Head of caudate nucleus (tissue), 42 donors: Measurements from ENCODE around the gene RNF125.

Experiments used
- DNase-seq, 42 donors: peaks; one replicate each; pipeline versions ENCODE4 v3.0.0 to v3.0.0-alpha.2; 2020 to 2021; ENCODE audit warnings: mixed read lengths in 7 of 42
- intact Hi-C: fragments of 100-400 bp; cut with DNase I; formaldehyde crosslinking; loops from one replicate; pipeline ENCODE4 v1.15.0; 2022

RNF125 gene

DNA sequence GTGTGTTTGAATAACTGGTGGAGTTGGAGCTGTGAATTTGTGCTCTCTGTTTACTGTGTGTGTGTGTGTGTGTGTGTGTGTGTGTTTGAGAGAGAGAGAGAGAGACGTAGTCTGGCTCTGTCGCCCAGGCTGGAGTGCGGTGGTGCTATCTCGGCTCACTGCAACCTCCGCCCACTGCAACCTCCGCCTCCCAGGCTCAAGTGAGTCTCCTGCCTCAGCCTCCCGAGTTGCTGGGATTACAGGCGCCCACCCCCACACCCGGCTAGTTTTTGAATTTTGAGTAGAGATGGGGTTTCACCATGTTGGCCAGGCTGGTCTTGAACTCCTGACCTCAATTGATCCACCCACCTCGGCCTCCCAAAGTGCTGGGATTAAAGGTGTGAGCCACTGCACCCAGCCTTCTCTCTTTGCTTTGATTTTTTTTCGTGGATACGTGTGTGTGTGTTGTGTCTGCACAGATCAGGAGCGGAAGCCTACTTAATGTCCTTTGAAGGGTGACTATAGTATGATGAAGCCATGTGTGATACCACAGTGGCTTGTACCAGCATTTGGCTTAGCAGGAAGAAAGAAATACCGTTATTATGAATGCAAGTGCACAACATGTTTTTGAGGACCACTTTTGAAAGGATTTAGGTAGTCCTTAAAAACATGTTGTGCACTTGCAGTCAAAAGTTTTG, 1.5 kb downstream of the RNF125 start:
- intact Hi-C loops, result loop anchor here (5.0 kb wide), 2 partner anchors 72 to 78 kb away; partner anchors contain the start of genes RNF138 and TRAPPC8
- DNase-seq, result peak in 5 of 42 donors; percentile 2 to 36 (median 20)

DNA sequence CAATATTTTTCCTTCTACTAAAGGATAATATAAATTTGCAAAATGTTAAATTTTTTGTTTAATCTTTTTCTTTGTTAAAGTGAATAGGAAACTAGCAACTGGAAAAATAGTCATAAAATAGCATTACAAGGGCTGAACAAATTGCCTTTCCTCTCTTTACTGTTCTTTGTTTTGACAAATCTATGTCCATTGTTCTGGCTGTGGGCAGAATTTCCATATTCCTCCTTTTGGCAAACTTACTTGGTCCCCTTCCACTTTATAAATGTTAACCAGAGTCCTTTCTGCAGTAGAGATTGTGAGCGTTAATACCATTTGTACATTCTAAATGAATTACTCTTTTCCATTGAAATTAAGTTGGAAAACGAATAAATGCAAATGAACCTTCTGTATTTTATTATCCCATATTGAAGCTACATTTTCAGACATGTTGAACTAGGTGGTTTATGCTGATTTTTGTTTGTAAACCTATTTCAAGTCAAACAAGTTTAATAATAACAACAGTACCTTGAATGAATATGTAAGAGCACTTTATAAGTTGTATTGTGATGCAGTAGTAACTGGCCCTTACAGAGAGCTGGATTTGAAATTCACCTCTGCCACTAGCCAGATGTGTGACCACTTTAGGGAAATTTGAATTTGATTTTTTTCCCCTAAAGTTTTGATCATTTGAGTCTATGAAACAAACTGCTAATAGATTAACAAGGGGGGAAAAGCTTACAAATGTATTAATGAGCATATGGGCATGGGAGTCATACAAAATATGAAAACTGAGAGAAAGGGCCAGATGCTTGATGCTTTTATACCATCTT, 3.3 kb downstream of the RNF125 start:
- peak in 3 of 42 donors; percentile 26 to 51 (median 51) for DNase-seq
- intact Hi-C loops, result loop anchor here (5.0 kb wide), 1 partner anchor 70 kb away; the partner anchor contains the start of gene RNF138

DNA sequence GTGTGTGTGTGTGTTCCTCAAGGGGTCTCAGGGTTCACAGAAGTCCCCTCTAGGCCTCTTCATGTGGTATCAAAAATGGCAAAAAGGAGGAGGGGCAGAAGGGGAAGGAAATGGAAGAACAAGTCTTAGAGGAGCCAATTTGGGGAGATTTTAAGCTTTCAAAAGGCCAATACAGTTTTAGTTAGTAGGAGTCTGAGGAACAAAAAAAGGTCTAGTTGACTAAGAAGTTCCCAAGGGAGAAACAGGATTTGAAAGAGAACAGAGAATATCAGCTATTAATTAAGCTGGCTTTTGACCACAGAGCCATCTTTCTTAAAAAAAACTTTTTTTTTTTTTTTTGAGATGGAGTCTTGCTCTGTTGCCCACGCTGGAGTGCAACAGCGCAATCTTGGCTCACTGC, 7.1 kb downstream of the RNF125 start:
- DNase-seq, result no peak
- intact Hi-C loops, result no loop called here

DNA sequence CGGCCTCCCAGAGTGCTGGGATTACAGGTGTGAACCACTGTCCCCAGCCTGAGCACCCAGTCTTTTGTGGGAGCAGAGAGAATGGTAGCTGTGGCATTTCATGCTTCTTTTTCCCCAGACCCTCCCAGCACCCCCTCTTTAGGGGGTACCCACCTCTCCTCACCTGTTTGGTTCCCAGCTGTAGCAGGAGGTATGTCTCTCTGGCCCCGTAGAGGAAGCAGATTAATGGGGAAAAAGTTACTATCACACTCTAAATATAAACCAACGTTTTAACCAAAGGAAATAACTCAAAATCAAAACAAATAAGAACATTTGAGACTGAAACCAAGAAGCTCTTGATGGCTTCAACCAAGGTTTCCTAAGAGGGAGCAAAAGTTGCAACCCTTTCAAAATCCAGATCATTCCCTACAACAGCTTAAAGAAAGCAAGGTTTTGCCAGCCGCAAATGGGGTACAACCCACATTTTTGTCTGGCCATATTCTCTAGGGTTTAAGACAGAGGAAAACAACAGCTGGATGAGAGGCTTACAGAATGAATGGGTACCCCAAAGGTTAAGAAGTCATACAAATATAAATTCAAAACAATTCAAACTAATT, 8.0 kb downstream of the RNF125 start:
- intact Hi-C loops, result no loop called here
- DNase-seq, result no peak

DNA sequence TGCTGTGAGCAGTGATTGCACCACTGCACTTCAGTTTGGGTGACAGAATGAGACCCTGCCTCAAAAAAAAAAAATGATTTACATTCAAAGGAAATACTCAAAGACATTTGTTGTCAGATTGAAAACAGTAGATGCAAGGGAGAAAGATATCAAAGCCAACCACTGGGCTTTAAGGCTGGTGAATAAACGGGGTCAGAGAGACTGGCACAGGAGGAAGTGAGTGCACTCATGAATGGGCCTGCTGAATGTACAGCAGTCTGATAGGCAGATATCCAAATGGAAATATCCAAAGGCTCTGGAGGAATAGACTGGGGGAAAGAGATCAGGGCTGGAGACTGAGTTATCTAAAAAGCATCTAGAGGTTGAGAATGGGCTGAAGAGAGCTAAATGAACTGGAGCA, 10.9 kb downstream of the RNF125 start:
- DNase-seq, result no peak
- intact Hi-C loops, result no loop called here

DNA sequence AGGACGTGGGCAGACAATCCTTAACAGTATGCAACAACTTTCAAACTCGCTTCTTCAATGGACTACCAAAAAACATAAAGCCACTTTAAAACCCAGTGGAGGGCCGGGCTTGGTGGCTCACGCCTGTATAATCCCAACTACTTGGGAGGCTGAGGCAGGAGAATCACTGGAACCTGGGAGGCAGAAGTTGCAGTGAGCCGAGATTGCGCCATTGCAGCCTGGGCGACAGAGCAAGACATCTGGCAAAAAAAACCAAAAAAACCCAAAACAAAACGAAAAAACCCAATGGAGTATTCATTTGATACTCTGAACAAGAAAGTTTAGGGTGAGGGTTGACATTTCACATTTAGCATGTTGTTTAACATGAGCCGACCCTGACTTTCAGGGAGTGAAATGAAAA, 14.0 kb downstream of the RNF125 start:
- intact Hi-C loops, result no loop called here
- no peak for DNase-seq

DNA sequence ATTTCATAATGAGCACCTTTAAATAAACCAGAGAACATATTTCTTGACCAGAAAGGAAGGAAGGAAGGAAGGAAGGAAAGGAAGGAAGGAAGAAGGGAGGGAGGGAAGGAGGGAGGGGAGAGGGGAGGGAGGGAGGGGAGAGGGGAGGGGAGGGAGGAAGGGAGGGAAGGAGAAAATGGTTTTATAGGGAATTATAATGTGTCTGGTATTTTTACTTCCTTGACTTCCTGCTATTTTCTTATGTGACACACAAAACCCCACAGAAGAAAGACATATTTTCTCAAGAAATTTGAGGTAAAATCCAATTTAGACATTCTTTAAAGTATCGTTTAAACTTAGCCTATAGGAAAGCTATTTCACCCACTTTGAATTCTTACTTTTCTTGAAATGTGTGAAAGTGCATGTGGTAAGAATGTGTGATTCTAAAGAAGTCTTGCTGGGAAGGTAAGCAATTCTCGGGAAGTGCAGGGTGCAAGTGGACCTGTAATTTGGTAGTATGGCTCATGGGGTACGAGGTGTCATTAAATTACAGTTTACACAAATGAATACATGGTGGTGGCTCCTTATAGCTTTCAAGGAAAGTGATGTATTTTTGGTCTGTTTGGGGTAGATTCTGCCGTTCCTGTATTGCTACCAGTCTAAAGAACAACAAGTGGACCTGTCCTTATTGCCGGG, 18.0 kb downstream of the RNF125 start:
- intact Hi-C loops, result no loop called here
- no peak for DNase-seq

DNA sequence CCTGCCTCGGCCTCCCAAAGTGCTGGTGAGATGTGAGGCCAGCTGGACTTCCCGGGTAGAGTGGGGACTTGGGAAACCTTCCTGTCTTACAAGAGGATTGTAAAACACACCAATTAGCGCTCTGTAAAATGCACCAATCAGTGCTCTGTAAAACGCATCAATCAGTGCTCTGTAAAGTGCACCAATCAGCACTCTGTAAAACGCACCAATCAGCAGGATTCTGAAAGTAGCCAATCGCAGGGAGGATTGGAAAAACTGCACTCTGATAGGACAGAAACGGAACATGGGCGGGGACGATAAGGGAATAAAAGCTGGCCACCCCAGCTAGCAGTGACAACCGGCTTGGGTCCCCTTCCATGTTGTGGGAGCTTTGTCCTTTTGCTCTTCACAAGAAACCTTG, 19.0 kb downstream of the RNF125 start:
- intact Hi-C loops, result no loop called here

DNA sequence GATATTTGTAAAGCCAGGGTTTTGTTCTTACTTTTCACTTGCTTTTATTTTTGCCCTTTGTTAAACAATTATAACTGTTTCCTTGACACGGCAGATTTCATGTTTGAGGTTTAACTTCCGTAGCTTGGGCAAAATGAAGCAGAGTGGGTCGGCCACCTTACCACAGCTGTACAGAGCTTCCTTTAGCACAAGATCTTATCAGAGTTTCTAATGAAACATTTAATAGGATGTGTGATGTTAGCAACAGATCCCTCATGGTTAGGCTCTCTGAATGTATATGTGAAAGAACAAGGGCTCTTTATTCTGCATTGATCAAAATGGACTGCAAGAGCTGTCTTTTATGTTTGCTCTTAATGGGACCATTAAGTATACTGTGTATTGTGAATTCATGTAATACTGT, 22.3 kb downstream of the RNF125 start:
- intact Hi-C loops, result no loop called here
- DNase-seq, result no peak

More for the DNA sequence above, 19.0 kb downstream of the RNF125 start:
- DNase-seq, result no peak

DNA sequence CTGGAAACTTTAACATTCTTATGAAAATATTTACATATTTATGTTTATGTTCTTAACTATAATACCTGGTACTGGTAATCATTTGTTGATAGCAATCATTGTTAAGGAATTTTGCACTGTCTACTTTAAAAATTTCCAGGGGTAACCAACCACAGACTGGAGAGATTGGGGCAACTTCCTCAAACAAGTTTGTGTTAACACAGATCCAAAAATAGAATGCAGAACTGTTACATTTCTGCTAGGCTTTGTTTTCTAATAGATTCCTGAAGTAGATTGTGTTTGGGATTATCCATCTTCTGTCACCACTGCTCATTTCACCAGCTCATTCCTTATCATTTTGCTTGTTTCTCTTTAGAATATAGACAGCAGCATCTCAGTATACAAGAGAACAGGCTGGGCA, 23.7 kb downstream of the RNF125 start:
- intact Hi-C loops, result no loop called here
- DNase-seq, result no peak

DNA sequence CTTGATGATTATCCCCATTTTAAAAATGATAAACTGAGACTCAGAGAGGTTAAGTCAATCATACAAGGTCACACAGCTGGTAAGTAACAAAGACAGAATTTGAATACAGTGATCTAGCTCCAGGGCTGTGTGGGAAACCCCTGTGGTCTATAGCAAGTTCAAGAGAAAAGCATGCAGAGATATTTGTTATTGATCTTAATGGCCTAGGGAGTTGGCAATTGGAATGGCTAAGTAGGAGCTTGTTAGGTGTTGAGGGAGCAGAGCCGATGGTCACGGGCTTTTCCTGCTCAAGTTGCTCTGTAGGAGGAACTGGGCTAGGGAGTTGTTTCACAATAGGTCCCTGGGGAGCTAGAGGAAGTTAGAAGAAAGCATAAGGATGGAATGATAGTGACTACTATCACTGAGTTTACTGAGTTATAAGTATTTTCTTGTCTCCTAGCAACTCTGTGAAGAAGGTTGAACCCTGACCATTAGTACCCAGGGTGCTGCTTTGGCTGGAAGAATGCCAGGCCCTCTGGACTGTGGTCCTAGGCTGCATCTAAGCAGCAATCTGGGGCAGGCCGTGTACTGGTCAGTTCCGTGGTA, 30.0 kb downstream of the RNF125 start:
- DNase-seq, result peak in 17 of 42 donors; percentile 7 to 55 (median 25)
- intact Hi-C loops, result no loop called here

DNA sequence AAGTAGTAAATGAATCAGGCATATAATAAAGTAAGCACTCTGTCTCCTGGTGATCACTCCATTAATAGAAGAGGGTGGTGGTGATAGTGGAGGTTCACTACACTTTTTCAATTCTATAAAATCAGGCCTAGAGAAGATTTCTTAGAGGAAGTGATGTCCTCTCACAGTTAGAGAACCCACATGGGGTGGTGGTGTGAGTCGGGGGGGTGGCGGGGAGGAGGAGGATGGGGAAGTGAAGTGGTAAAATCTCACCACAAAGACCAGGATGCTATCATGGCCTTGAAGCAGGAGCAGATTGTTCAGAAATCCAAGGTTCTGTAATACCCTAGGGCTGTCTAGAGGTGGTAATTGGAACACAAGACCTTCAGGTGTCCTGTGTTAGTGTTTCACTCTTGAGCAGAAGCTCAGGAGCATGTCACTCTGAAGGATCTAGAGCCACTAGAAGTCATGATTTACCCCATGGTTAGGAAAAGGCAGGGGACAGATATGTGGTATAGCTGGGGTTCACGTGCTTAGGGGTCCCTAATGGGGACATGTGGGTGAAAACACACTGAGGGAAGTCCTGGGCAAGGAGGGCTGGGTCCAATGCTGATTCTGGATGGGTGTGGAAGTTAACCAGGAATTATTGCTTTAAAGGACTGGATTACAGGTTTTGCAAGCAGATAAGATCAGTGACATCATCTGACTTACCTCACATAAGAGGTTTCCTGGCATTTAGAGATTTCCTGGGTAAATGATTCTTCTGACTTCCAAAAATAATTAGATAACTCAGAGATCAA, 31.0 kb downstream of the RNF125 start:
- DNase-seq, result peak in 16 of 42 donors; percentile 6 to 51 (median 15)
- intact Hi-C loops, result no loop called here

DNA sequence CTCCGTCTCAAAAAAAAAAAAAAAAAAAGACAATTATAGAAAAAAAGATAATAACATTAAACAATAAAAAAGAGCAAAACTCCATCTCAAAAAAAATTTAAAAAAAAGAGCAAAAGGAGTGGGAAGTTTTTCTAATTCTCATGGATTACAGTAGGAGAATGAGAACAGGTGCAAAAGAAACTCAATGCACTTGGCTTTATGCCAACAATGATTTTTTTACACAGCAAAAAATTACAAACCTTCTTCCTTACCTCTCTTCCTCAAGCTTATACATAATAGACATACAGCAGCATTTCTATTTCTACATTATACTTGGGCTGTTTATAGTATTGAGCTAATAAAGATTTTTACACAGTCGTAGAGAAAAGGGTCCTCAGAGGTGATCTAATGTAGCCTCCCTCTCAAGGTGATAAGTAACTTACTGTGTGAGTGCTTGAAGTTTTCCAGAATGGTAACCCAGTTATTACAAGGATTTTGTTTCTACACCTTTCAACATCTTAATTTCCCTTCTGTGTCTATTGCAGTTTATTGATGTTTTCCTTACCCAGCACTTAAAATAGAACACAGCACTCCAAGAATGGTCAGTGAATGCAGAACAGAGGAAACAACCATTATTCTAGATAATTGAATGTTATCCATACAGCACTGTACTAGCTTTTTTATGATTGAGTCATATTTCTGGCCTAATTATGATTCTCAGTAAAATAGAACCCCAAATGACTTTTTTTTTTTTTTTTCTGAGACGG, 38.2 kb downstream of the RNF125 start:
- intact Hi-C loops, result no loop called here
- DNase-seq, result no peak

DNA sequence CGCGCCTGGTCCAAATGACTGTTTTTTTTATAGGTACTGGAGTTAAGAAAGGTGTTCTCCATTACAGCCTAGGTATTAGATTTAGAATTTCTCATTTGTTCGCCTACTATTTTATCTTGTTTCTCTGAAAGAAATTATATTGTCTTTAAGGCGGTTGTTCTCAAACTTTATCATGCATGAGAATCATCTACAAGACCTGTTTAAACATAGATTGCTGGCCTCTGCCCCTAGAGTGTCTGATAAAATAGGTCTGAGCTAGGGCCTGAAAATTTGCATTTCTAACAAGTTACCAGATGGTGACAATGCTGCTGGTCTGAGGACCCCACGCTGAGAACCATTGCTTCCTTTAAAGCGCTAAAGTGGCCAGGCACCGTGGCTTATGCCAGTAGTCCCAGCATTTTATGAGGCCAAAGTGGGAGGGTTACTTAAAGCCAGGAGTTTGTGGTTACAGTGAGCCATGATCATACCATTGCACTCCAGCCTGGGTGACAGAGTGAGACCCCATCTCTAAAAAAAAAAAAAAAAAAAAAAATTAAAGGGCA, 39.1 kb downstream of the RNF125 start:
- intact Hi-C loops, result no loop called here

DNA sequence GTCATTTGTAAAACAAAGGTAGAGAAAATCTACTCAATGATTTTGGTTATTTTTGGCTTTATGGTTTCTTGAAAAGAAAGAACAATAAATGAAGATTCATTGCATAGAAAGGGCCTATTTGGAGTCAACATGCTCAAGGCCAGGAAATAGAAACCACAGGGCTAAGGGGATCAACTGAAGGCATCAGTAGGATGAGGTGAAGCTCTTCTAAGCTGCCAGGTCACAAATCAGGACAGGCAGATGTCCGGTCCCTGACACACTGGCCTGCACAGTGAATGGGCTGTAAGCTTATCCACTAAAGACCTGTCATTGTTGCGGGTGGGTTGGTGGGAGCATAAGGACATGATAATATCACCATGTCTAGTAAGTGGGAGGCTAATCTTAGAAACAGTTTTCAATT, 41.4 kb downstream of the RNF125 start:
- intact Hi-C loops, result no loop called here
- DNase-seq, result no peak

More for the DNA sequence above, 39.1 kb downstream of the RNF125 start:
- DNase-seq, result no peak

DNA sequence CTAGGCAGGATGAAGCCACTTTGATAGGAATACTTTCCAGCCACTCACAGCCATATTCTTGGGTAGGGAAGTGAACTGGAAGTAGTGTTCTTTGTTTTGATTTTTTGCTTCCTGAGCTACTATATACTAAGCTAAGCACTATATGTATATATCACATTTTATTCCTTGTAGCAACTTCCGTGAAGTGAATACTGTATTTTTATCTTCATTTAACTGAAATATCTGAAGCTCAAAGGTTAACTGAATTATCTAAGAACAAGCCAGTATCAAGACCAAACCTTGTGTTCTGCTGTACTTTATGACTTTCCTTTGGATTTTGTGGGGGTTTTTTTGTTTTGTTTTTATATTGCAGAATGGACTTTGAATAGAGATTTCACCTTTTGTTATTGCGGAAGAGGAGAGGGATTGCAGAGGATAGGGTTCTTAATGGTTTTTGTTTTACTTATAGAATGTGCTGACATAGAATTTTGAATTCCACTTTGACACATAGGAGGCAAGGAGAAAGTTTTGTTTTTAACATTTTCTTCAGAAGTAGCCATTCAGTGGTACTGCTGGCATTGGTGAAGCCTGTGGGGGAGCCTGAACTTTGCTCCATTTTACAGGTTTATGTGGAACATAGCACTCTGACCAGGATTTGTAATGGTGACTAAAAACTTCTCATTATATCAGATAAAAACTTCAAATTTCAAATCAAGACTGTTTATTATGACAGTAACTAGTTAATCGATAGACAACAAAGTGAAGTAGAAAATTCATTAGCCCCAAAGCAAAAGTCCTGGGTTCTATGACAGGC, 48.9 kb downstream of the RNF125 start:
- intact Hi-C loops, result no loop called here
- DNase-seq, result no peak

DNA sequence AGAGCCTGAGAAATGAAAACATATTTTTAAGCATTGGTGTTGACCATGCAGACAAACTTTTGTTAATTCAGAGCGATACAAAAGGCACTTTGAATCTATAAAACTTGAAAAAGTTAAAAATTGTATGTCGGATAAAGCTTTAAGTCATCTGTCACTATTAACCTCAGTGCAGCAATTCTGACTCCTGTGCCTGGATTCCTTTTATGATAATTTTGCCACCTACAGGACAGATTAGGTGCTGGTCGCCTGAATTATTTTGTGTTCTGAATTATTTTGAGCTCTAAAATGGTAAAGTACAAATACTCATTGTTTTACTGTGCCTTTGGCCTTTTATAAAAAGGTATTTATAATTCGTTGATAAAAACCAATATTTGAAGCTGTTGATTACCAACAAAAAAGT, 53.7 kb downstream of the RNF125 start:
- intact Hi-C loops, result no loop called here
- DNase-seq, result peak in 4 of 42 donors; percentile 8 to 51 (median 18)
